HG02610 (cell line): ENCODE measurements around the gene GDF11.

Experiments used
- ATAC-seq: cut with Tn5 transposase; IDR thresholded peaks from one replicate; pipeline ENCODE4 v1.9.1; 2021; ENCODE audit warnings: mild to moderate bottlenecking, moderate library complexity; ENCODE audit not compliant: unreplicated experiment

GDF11 gene

DNA sequence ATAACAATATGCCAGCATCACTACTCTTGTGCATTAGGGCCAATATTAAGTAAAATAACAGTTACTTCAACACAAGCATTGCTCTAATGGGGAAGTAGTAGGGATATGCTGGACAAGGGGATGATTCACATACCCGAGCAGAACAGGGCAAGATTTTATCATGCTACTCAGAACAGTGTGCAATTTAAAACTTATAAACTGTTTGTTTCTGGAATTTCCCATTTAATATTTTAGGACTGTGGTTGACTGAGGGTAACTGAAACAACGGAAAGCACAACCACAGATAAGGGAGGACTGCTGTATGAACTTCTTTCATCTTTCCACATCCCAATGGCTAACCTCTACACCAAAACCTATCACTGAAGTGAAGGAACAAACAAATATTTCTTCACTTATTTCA lies 37.8 kb downstream of the GDF11 start:
- ATAC-seq, result no peak

DNA sequence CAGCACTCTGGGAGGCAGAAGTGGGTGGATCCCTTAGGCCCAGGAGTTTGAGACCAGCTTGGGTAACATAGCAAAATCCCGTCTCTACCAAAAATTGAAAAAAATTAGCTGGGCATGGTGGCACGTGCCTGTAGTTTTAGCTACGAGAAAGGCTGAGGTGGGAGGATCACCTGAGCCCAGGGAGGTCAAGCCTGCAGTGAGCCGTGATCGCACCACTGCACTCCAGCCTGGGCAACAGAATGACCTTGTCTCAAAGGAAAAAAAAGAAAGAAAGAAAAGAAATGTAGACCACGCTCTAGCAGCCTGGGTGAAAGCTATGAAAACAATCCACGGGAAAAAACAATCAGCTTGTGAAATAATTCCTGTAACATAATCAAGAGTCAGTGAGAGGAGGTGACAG lies 45.6 kb downstream of the GDF11 start:
- no peak for ATAC-seq

DNA sequence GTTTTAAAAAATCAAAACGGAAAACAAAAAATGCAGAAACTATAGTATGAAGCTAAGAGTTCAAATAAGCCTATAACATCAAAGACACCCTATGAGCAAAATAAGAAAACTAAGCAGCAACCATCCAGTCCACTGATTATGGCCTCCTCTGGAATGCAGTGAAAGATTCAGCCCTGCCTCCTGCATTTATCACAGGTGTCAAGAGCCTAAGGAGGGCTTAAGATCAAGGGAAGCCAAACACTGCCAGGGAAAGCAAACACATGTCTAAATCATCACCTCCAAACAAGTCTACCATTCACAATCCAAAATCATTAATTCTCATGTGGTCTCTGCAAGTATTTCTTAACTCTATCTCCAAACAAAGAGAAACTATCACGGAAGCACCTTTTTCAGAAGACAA lies 46.2 kb downstream of the GDF11 start:
- ATAC-seq, result no peak

DNA sequence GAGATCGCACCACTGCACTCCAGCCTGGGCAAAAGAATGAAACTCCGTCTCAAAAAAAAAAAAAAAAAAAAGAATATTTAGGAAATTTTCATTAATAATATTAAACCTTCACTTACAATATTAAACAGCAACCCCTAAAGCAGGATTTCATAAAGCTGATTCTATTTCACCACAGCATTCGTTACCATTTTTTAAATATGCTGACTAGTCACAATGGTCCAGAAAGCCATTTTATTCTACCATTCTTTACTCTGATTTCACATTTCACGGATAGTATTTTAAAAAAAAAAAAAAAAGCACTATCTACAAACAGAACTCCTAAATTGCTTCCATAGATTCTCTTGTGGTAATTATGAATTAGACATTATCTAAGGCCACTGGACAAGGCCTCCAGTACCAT lies 47.0 kb downstream of the GDF11 start:
- no peak for ATAC-seq

DNA sequence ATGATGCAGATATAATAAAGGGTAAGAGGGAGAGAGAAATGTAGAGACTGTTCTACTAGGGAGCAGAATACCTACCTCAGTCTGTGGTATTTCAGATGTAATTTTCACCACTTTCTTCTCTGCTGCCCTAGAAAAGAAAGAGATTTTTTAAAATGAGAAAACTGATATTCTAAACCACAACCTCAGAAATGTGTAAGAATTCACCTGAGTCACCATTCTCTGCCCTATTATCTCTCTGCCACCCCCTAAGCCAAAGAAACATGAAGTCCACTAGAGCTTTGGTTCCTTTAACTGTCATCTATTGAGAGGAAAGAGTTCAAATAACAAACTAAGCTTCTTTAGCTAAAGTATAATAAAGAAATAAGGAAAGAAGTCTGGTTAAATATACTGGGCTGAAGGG lies 53.0 kb downstream of the GDF11 start:
- ATAC-seq, result no peak

DNA sequence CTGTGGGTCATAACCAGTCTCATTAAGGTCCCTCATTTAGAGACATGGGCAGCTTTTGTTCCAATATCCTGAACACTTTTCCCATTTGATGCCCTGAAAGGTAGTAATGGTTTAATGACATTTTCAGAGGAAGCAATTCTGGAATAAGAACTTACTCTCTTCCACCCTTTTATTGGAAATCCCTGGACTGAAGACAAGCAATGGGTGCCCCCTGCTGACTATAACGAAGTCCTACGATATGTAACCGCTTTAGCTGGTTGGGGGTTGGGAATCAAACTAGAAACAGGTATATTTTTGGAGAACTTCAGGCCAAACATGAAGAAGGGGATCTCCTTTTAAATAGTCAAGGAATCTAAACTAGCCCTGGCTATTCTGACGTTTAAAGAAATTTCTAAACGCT lies 54.1 kb downstream of the GDF11 start:
- ATAC-seq, result no peak

DNA sequence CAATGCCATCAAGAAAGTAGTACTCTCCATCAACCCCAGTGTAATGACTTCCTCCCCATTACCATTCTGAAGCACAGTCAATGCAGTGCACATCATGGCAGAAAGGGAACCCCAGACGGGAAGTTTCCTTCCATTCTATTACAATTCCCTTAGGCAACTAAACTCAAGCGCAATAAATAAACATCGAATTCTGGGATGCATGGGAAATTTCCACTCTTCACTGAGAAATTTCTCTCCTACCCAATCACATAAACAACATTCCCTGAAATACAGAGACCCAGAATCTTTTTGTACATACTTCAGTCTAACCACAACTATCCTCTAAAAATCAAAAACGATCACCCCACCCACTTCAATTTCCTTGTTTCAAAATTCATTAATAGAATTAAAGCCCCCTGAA lies 54.6 kb downstream of the GDF11 start:
- ATAC-seq, result no peak
